HepG2 (cell line): ENCODE results near the gene RTCA. TPM values are rescaled to one million over a fixed set of nuclear protein-coding genes. Genes with fewer than 3 reads are reported as not detected.

Source experiments
- HMGXB3 ChIP-seq: sonication (generic); formaldehyde crosslinking; IDR thresholded peaks from 2 replicates; pipeline ENCODE4 v1.4.0; 2020; ENCODE audit warnings: missing genetic modification reagents, borderline replicate concordance
- HNRNPK ChIP-seq: fragments of 200-400 bp; formaldehyde crosslinking; IDR thresholded peaks from 2 replicates; pipeline ENCODE4 v1.6.1; 2018; ENCODE audit warnings: low read length, low read depth, moderate library complexity, mild to moderate bottlenecking; ENCODE audit not compliant: poor library complexity, severe bottlenecking
- ISX ChIP-seq: sonication (generic); formaldehyde crosslinking; conservative IDR thresholded peaks from 2 replicates; pipeline ENCODE4 v1.5.0; 2020; ENCODE audit warnings: missing genetic modification reagents
- NR1H2 ChIP-seq: sonication (generic); formaldehyde crosslinking; IDR thresholded peaks from 2 replicates; pipeline ENCODE4 v1.8.1; 2022; ENCODE audit warnings: low read depth, missing genetic modification reagents, borderline replicate concordance
- ZBTB4 ChIP-seq: sonication (generic); formaldehyde crosslinking; IDR thresholded peaks from 2 replicates; pipeline ENCODE4 v1.4.0; 2020; ENCODE audit warnings: missing genetic modification reagents, mild to moderate bottlenecking, borderline replicate concordance
- ZNF136 ChIP-seq: sonication (generic); formaldehyde crosslinking; IDR thresholded peaks from 2 replicates; pipeline ENCODE4 v1.8.1; 2022; ENCODE audit warnings: low read depth, mild to moderate bottlenecking, moderate library complexity, missing genetic modification reagents
- polyA plus RNA-seq, 8 experiments: library from polyadenylated mRNA; depleted of rRNA in 3 of 8; stranded (reverse) in 7 of 8; unstranded in 1 of 8; fragments of >200 nt; fragmentation: Illumina TruSeq in 4 of 8; extraction: Trizol in 4 of 8; gene quantifications; 2 replicates each; pipeline versions ENCODE4 v1.2.1 to v1.2.3, GENCODE V29; 2011 to 2016; ENCODE audit warnings: low read depth in 4 of 8, missing spikeins in 1 of 8, mixed read lengths in 1 of 8; ENCODE audit not compliant: insufficient read depth in 1 of 8
- total RNA-seq, 5 experiments: library from RNA; depleted of rRNA; stranded (reverse); fragments of >200 nt; fragmentation: Illumina TruSeq; extraction: Trizol; gene quantifications; 2 replicates each; pipeline ENCODE4 v1.2.3, GENCODE V29; 2016; ENCODE audit warnings: low read depth in 1 of 5

RTCA gene
- total and polyA plus RNA-seq, 2 of the 13 experiments (the other 11 are each of a cell fraction or from before 2014, with no cell fraction given): 22.7 to 31.0 TPM

GRCh38 chr1:100217834-100218233, 48.2 kb upstream of the RTCA start (continued):
- TF ChIP-seq ZBTB4 (CRISPR knock-in tag) (no peak), HNRNPK (no peak), HMGXB3 (CRISPR knock-in tag) (no peak), ZNF136 (no peak), NR1H2 (CRISPR knock-in tag) (no peak), ISX (CRISPR knock-in tag) (no peak)
